PC-9 (cell line): Measurements from ENCODE around the gene OXSR1. TPM values are rescaled to one million over a fixed set of nuclear protein-coding genes. Genes with fewer than 3 reads are reported as not detected.

Experiments used
- BruUV-seq: library from RNA; stranded (reverse); fragments of 400-500 nt; replicated peaks from 2 replicates; lab custom pipeline; 2021; lab: Mats Ljungman, UMichigan
- CTCF ChIA-PET: fragments of 300-600 bp; sonication (Branson Sonifier 250); formaldehyde crosslinking; loops from one replicate; lab custom pipeline; 2022; ENCODE audit warnings: antibody characterized with exemption; lab: Charles Lee
- POLR2A ChIA-PET: fragments of 300-600 bp; sonication (Branson Sonifier 250); formaldehyde crosslinking; loops from one replicate; lab custom pipeline; 2022; ENCODE audit warnings: antibody characterized with exemption; ENCODE audit not compliant: unreplicated experiment; lab: Charles Lee
- DNase-seq, 2 experiments: peaks; one replicate each; pipeline versions ENCODE4 v3.0.0 to v3.0.0-alpha.2; 2015 to 2022; ENCODE audit warnings: mixed read lengths in 1 of 2
- H2AFZ ChIP-seq: fragments of 200-600 bp; sonication (generic); 2 replicates; pipeline ENCODE4 v1.8.1; 2017; ENCODE audit warnings: antibody characterized with exemption
- H3F3A ChIP-seq: fragments of 200-600 bp; sonication (generic); 2 replicates; pipeline ENCODE4 v1.8.1; 2017; ENCODE audit warnings: antibody characterized with exemption, mild to moderate bottlenecking, low read depth; ENCODE audit not compliant: insufficient read depth
- H3K27ac ChIP-seq: fragments of 200-600 bp; sonication (generic); 2 replicates; pipeline ENCODE4 v1.6.1; 2016; ENCODE audit warnings: mixed run types
- H3K27me3 ChIP-seq: fragments of 200-600 bp; sonication (generic); 2 replicates; pipeline ENCODE4 v1.6.1; 2016; ENCODE audit warnings: low read depth, mixed run types; ENCODE audit not compliant: insufficient read depth
- H3K36me3 ChIP-seq: fragments of 200-600 bp; sonication (generic); 2 replicates; pipeline ENCODE4 v1.6.1; 2016; ENCODE audit warnings: low read depth, mixed run types
- H3K4me1 ChIP-seq: fragments of 200-600 bp; sonication (generic); replicated peaks from 2 replicates; pipeline ENCODE4 v1.6.1; 2016; ENCODE audit warnings: mixed run types; ENCODE audit not compliant: insufficient read depth
- H3K4me2 ChIP-seq: fragments of 200-600 bp; sonication (generic); 2 replicates; pipeline ENCODE4 v1.6.1; 2017; ENCODE audit warnings: mixed run types
- H3K4me3 ChIP-seq: fragments of 200-600 bp; sonication (generic); 2 replicates; pipeline ENCODE4 v1.6.1; 2016; ENCODE audit warnings: mixed run types
- H3K79me2 ChIP-seq: fragments of 200-600 bp; sonication (generic); 2 replicates; pipeline ENCODE4 v1.6.1; 2017; ENCODE audit warnings: low read depth, mixed run types
- H3K9me2 ChIP-seq: fragments of 200-600 bp; sonication (generic); 2 replicates; pipeline ENCODE4 v1.8.1; 2017; ENCODE audit warnings: mild to moderate bottlenecking; ENCODE audit not compliant: insufficient read depth
- H3K9me3 ChIP-seq: fragments of 200-600 bp; sonication (generic); 2 replicates; pipeline ENCODE4 v1.8.1; 2016; ENCODE audit warnings: low read depth; ENCODE audit not compliant: insufficient read depth
- H4K20me1 ChIP-seq: fragments of 200-600 bp; sonication (generic); 2 replicates; pipeline ENCODE4 v1.8.1; 2017; ENCODE audit not compliant: insufficient read depth
- CTCF ChIP-seq: fragments of 200-600 bp; sonication (generic); conservative IDR thresholded peaks from 2 replicates; pipeline ENCODE4 v1.6.1; 2017; ENCODE audit warnings: mixed run types, antibody characterized with exemption, mild to moderate bottlenecking, moderate library complexity
- EZH2 ChIP-seq: fragments of 200-600 bp; sonication (generic); IDR thresholded peaks from 2 replicates; pipeline ENCODE4 v1.8.0; 2017; ENCODE audit warnings: antibody characterized with exemption, low read depth
- intact Hi-C: fragments of 100-400 bp; cut with micrococcal nuclease; formaldehyde crosslinking; loops from one replicate; pipeline ENCODE4 v1.10.0; 2022; ENCODE audit not compliant: unreplicated experiment
- total RNA-seq: library from RNA; stranded (reverse); gene quantifications from 2 replicates; pipeline ENCODE4 v1.2.3, GENCODE V29; 2021

Gene OXSR1
- total RNA-seq, 1 experiment from 2014 or later: 54.3 TPM

GRCh38 chr3:38267662-38268061 is 102.3 kb downstream of the OXSR1 start:
- H3K79me2 ChIP-seq: no peaks in the 10 kb centered on the region
- H3K4me1 ChIP-seq: no peaks in the 10 kb centered on the region
- POLR2A ChIA-PET: interaction anchor here (0.7 kb wide), 1 partner anchor 331 kb away, joined by 7 read pairs; no protein-coding TSS in a partner anchor
- intact Hi-C loops: no loop called here
- no peak for DNase-seq
- H3F3A ChIP-seq: no peaks in the 10 kb centered on the region
- H3K4me3 ChIP-seq: no peak overlapping the region
- CTCF ChIA-PET: no interaction called here
- H3K4me2 ChIP-seq: no peak overlapping the region
- H3K27me3 ChIP-seq: no peaks in the 10 kb centered on the region
- no peaks in the 10 kb centered on the region for H3K36me3 ChIP-seq
- H2AFZ ChIP-seq: no peak overlapping the region
- TF ChIP-seq EZH2: no peak
- TF ChIP-seq CTCF: no peak
- H4K20me1 ChIP-seq: no peaks in the 10 kb centered on the region
- no peaks in the 10 kb centered on the region for H3K9me2 ChIP-seq
- no TSS peak for BruUV-seq
- H3K27ac ChIP-seq: no peak overlapping the region
- H3K9me3 ChIP-seq: no peaks in the 10 kb centered on the region

- POLR2A ChIA-PET: no interaction called here
- Histone ChIP-seq H3K4me3 (no peak overlapping the region), H3K27me3 (no peaks in the 10 kb centered on the region), H3K79me2 (no peaks in the 10 kb centered on the region), H3K9me2 (no peaks in the 10 kb centered on the region), H3K4me1 (no peaks in the 10 kb centered on the region), H3K4me2 (no peak overlapping the region), H3K9me3 (no peaks in the 10 kb centered on the region), H4K20me1 (no peaks in the 10 kb centered on the region), H3K27ac (no peak overlapping the region), H2AFZ (no peak overlapping the region), H3F3A (no peaks in the 10 kb centered on the region), H3K36me3 (no peaks in the 10 kb centered on the region)
- CTCF ChIA-PET: no interaction called here
- intact Hi-C loops: no loop called here
- DNase-seq: no peak
- BruUV-seq: no TSS peak
- TF ChIP-seq EZH2 (no peak), CTCF (no peak)
These were observed 102.8 kb downstream of the OXSR1 start for GRCh38 chr3:38268087-38268486.

GRCh38 chr3:38268522-38268921 is 103.2 kb downstream of the OXSR1 start:
- intact Hi-C loops: no loop called here
- no peak for DNase-seq
- BruUV-seq: no TSS peak
- no peaks in the 10 kb centered on the region for H3K79me2 ChIP-seq
- no peak overlapping the region for H3K27ac ChIP-seq
- H3K27me3 ChIP-seq: no peaks in the 10 kb centered on the region
- H2AFZ ChIP-seq: no peak overlapping the region
- H3F3A ChIP-seq: no peaks in the 10 kb centered on the region
- H4K20me1 ChIP-seq: no peaks in the 10 kb centered on the region
- no peaks in the 10 kb centered on the region for H3K36me3 ChIP-seq
- H3K4me2 ChIP-seq: no peak overlapping the region
- H3K4me1 ChIP-seq: no peaks in the 10 kb centered on the region
- H3K9me2 ChIP-seq: no peaks in the 10 kb centered on the region
- H3K9me3 ChIP-seq: no peaks in the 10 kb centered on the region
- no peak overlapping the region for H3K4me3 ChIP-seq
- TF ChIP-seq CTCF (no peak), EZH2 (no peak)
- ChIA-PET CTCF (no interaction called here), POLR2A (no interaction called here)
